Stimulated activated CD4-positive, alpha-beta T cell treated with anti-CD3 and anti-CD28 coated beads, Interleukin-4, amount 100 ng/mL, for 48 hours (primary cell): ENCODE measurements around the gene RPS16.

Source experiments
- DNase-seq, 2 donors: peaks; one replicate each; pipeline ENCODE4 v3.0.0-alpha.2; 2020; ENCODE audit warnings: low read depth in 2 of 2

The RPS16 gene

GRCh38 chr19:39449116-39449797 is 13.5 kb upstream of the RPS16 start:
- no peak for DNase-seq

- peak in 1 of 2 donors; percentile 39 for DNase-seq
Measured at GRCh38 chr19:39448271-39448670, 12.5 kb upstream of the RPS16 start.

- DNase-seq, result no peak
Measured at GRCh38 chr19:39446365-39447084, 10.8 kb upstream of the RPS16 start.

GRCh38 chr19:39445196-39446111 is 9.7 kb upstream of the RPS16 start, which contains the start of gene SUPT5H:
Gene SUPT5H, plus strand, starts transcription at chr19:39445582. Its CDS starts 309 bp downstream, at chr19:39445891.
- DNase-seq, result peak; percentile 92 to 96

- no peak for DNase-seq
Measured at GRCh38 chr19:39444598-39445195, 8.9 kb upstream of the RPS16 start.

- DNase-seq, result no peak
Measured at GRCh38 chr19:39438270-39438934, 2.7 kb upstream of the RPS16 start.

- no peak for DNase-seq
Measured at GRCh38 chr19:39436350-39436716, 584 bp upstream of the RPS16 start.

GRCh38 chr19:39434123-39435076 is 1.3 kb downstream of the RPS16 start:
- no peak for DNase-seq

GRCh38 chr19:39433480-39434079 is 2.2 kb downstream of the RPS16 start:
- no peak for DNase-seq

GRCh38 chr19:39432677-39433025 is 3.1 kb downstream of the RPS16 start:
- DNase-seq, result no peak

- peak; percentile 42 to 73 for DNase-seq
Measured at GRCh38 chr19:39430675-39431593, 4.8 kb downstream of the RPS16 start.

GRCh38 chr19:39428283-39429112 is 7.3 kb downstream of the RPS16 start:
- DNase-seq, result no peak

GRCh38 chr19:39427707-39428106 is 8.0 kb downstream of the RPS16 start:
- no peak for DNase-seq

- DNase-seq, result no peak
Measured at GRCh38 chr19:39426170-39426569, 9.6 kb downstream of the RPS16 start.

- DNase-seq, result no peak
Measured at GRCh38 chr19:39425744-39426143, 10.0 kb downstream of the RPS16 start.

- DNase-seq, result no peak
Measured at GRCh38 chr19:39424934-39425333, 10.8 kb downstream of the RPS16 start.

GRCh38 chr19:39423258-39424086 is 12.3 kb downstream of the RPS16 start:
- no peak for DNase-seq
